Right atrium auricular region (tissue), 2 donors: ENCODE measurements around the gene TECPR2. TPM values are rescaled to one million over a fixed set of nuclear protein-coding genes. Genes with fewer than 3 reads are reported as not detected.

Experiments used
- DNase-seq: peaks from one replicate; pipeline ENCODE4 v3.0.0-alpha.2; 2019; ENCODE audit warnings: low spot score
- H3K27ac ChIP-seq, 2 donors: fragments of 200-600 bp; sonication (generic); 1 replicate in 1 of 2; 2 replicates in 1 of 2; pipeline ENCODE4 v1.5.1; 2016 to 2019
- H3K27me3 ChIP-seq, 2 donors: fragments of 200-600 bp; sonication (generic); one replicate each; pipeline versions ENCODE4 v1.5.1 to v1.6.0; 2017 to 2019
- H3K36me3 ChIP-seq: fragments of 200-600 bp; sonication (generic); one replicate; pipeline ENCODE4 v1.5.1; 2016
- H3K4me1 ChIP-seq, 2 donors: fragments of 200-600 bp; sonication (generic); one replicate each; pipeline versions ENCODE4 v1.5.1 to v1.6.0; 2017 to 2019
- H3K4me3 ChIP-seq, 2 donors: fragments of 200-600 bp; sonication (generic); 1 replicate in 1 of 2; 2 replicates in 1 of 2; pipeline ENCODE4 v1.5.1; 2017 to 2019; ENCODE audit warnings: mild to moderate bottlenecking in 1 of 2, moderate library complexity in 1 of 2
- H3K9me3 ChIP-seq, 2 donors: fragments of 200-600 bp; sonication (generic); one replicate each; pipeline ENCODE4 v1.5.1; 2019
- CTCF ChIP-seq, 2 donors: fragments of 200-600 bp; sonication (generic); IDR thresholded peaks; one replicate each; pipeline ENCODE4 v1.5.1; 2019; ENCODE audit warnings: antibody characterized with exemption in 2 of 2
- total RNA-seq, 2 donors: library from RNA; depleted of rRNA; stranded (reverse); fragments of >200 nt; gene quantifications; one replicate each; pipeline ENCODE4 v1.1.0, GENCODE V29; 2016

Gene TECPR2
- total RNA-seq, 2 donors from 2014 or later: 13.2 to 15.5 TPM

- no peak overlapping the region for H3K4me3 ChIP-seq
- H3K27ac ChIP-seq: no peak overlapping the region
- TF ChIP-seq CTCF (IDR thresholded peaks at IDR 0.05): no peak
- peaks cover 0 to 24% of the 10 kb centered on the region in 2 donors for H3K4me1 ChIP-seq
- DNase-seq: no peak
- no peaks in the 10 kb centered on the region for H3K9me3 ChIP-seq
- no peaks in the 10 kb centered on the region for H3K27me3 ChIP-seq
- H3K36me3 ChIP-seq: peaks cover 38% of the 10 kb centered on the region
Observed at GRCh38 chr14:102359341-102359740, 3.4 kb upstream of the TECPR2 start.

GRCh38 chr14:102360388-102360787, 2.4 kb upstream of the TECPR2 start:
- peaks cover 28% of the 10 kb centered on the region for H3K36me3 ChIP-seq
- H3K27me3 ChIP-seq: no peaks in the 10 kb centered on the region
- TF ChIP-seq CTCF (IDR thresholded peaks at IDR 0.05): no peak
- no peak overlapping the region for H3K27ac ChIP-seq
- H3K4me1 ChIP-seq: peaks cover 0 to 26% of the 10 kb centered on the region in 2 donors
- DNase-seq: no peak
- H3K9me3 ChIP-seq: no peaks in the 10 kb centered on the region
- no peak overlapping the region for H3K4me3 ChIP-seq

- H3K4me1 ChIP-seq: peaks cover 0 to 26% of the 10 kb centered on the region in 2 donors
- H3K27me3 ChIP-seq: no peaks in the 10 kb centered on the region
- peaks cover 12% of the 10 kb centered on the region for H3K36me3 ChIP-seq
- peak overlapping the region; percentile 96 to 97 for H3K27ac ChIP-seq
- DNase-seq: no peak
- no peaks in the 10 kb centered on the region for H3K9me3 ChIP-seq
- TF ChIP-seq CTCF (IDR thresholded peaks at IDR 0.05): no peak
- H3K4me3 ChIP-seq: peak overlapping the region; percentile 83 to 98
Observed at GRCh38 chr14:102362084-102362483, 657 bp upstream of the TECPR2 start.

GRCh38 chr14:102363182-102363943, 622 bp downstream of the TECPR2 start:
- peak overlapping the region; percentile 83 to 98 for H3K4me3 ChIP-seq
- no peaks in the 10 kb centered on the region for H3K9me3 ChIP-seq
- H3K27ac ChIP-seq: peak overlapping the region; percentile 96 to 97
- peak; percentile 76 for DNase-seq
- H3K27me3 ChIP-seq: no peaks in the 10 kb centered on the region
- TF ChIP-seq CTCF (IDR thresholded peaks at IDR 0.05): no peak
- no peaks in the 10 kb centered on the region for H3K36me3 ChIP-seq
- H3K4me1 ChIP-seq: peaks cover 0 to 26% of the 10 kb centered on the region in 2 donors

GRCh38 chr14:102370305-102370809, 7.6 kb downstream of the TECPR2 start:
- H3K4me3 ChIP-seq: no peak overlapping the region
- H3K27ac ChIP-seq: peak overlapping the region; percentile 60 to 85
- TF ChIP-seq CTCF (IDR thresholded peaks at IDR 0.05): no peak
- H3K36me3 ChIP-seq: no peaks in the 10 kb centered on the region
- H3K9me3 ChIP-seq: no peaks in the 10 kb centered on the region
- no peak for DNase-seq
- H3K4me1 ChIP-seq: peaks cover 0 to 19% of the 10 kb centered on the region in 2 donors
- no peaks in the 10 kb centered on the region for H3K27me3 ChIP-seq
